C4-2B (cell line): ENCODE results near the gene ZNF536.

Experiments used
- CTCF ChIP-seq: fragments of 450-650 bp; conservative IDR thresholded peaks from 2 replicates; pipeline ENCODE4 v1.5.1; 2017; ENCODE audit warnings: mild to moderate bottlenecking
- ZFX ChIP-seq: fragments of 450-650 bp; IDR thresholded peaks from 2 replicates; pipeline ENCODE4 v1.6.1; 2017

- TF ChIP-seq CTCF = no peak
- no peak for TF ChIP-seq ZFX
Measured at GRCh38 chr19:30439310-30439709, 67.1 kb downstream of the ZNF536 start.
